K562 (cell line): Measurements from ENCODE around the gene SLC25A26. TPM values are rescaled to one million over a fixed set of nuclear protein-coding genes. Genes with fewer than 3 reads are reported as not detected.

Source experiments
- ATAC-seq: fragments of 200-7000 bp; cut with Tn5 transposase; 3 replicates; pipeline ENCODE4 v1.9.1; 2020; ENCODE audit warnings: moderate library complexity
- BruUV-seq: library from RNA; stranded (reverse); fragments of 400-500 nt; replicated peaks from 2 replicates; lab custom pipeline; 2021; lab: Mats Ljungman, UMichigan
- CTCF ChIA-PET: fragments of 300-600 bp; formaldehyde crosslinking; extraction: SDS; loops from one replicate; lab custom pipeline; 2021; ENCODE audit warnings: low intra/inter-chr PET ratio; lab: Yijun Ruan, JAX
- POLR2A ChIA-PET: fragments of 300-600, 350-650 bp; sonication (Branson Sonifier 250); formaldehyde crosslinking; extraction: SDS; loops from one replicate; lab custom pipeline; 2021; ENCODE audit warnings: antibody characterized with exemption, inconsistent platforms; lab: Yijun Ruan, JAX
- DNase-seq, 4 experiments: peaks; one replicate each; pipeline versions ENCODE4 v3.0.0 to v3.0.0-alpha.2; 2011 to 2018; ENCODE audit warnings: low spot score in 3 of 4, mixed read lengths in 3 of 4; ENCODE audit errors: extremely low read depth in 1 of 4
- FAIRE-seq: peaks from 2 replicates; lab custom pipeline; 2011; peaks lifted over from hg19 to GRCh38; lab: Jason Lieb, UNC
- H2AFZ ChIP-seq: 2 replicates; pipeline ENCODE4 v1.6.0; 2011; ENCODE audit warnings: low read depth, low read length, control low read depth, inconsistent platforms
- H3K27ac ChIP-seq: fragments of 200-600 bp; 3 replicates; pipeline ENCODE4 v1.8.0; 2011; ENCODE audit warnings: low read depth, mild to moderate bottlenecking, control low read depth, inconsistent platforms, low read length, moderate library complexity, mixed read lengths; ENCODE audit errors: extremely low read depth
- H3K27me3 ChIP-seq, 2 experiments: fragments of 300-600 bp in 1 of 2; 2 replicates in 1 of 2; 3 replicates in 1 of 2; pipeline versions ENCODE4 v1.6.0 to v1.8.0; 2011; ENCODE audit warnings: inconsistent platforms in 2 of 2, low read length in 2 of 2, mild to moderate bottlenecking in 1 of 2, mixed read lengths in 1 of 2, moderate library complexity in 1 of 2; ENCODE audit not compliant: control insufficient read depth in 2 of 2, insufficient read depth in 2 of 2
- H3K36me3 ChIP-seq: fragments of 300-600 bp; 3 replicates; pipeline ENCODE4 v1.8.0; 2011; ENCODE audit warnings: mild to moderate bottlenecking, low read length, inconsistent platforms; ENCODE audit not compliant: control insufficient read depth, insufficient read depth
- H3K4me1 ChIP-seq, 2 experiments: fragments of 200-600 bp in 1 of 2; replicated peaks in 1 of 2; 2 replicates in 1 of 2; 3 replicates in 1 of 2; pipeline versions ENCODE4 v1.5.1 to v1.8.0; 2011; ENCODE audit warnings: inconsistent platforms in 2 of 2, low read length in 2 of 2, mild to moderate bottlenecking in 1 of 2, mixed read lengths in 1 of 2, moderate library complexity in 1 of 2; ENCODE audit not compliant: control insufficient read depth in 2 of 2, insufficient read depth in 2 of 2
- H3K4me2 ChIP-seq: 2 replicates; pipeline ENCODE4 v1.6.1; 2011; ENCODE audit warnings: low read length, control low read depth, inconsistent platforms, mixed read lengths; ENCODE audit not compliant: insufficient read depth
- H3K4me3 ChIP-seq: fragments of 200-600 bp; sonication (generic), shearing (Covaris generic); 2 replicates; pipeline ENCODE4 v1.5.1; 2016; ENCODE audit warnings: control low read depth, inconsistent platforms
- H3K79me2 ChIP-seq: fragments of 200-600 bp; 3 replicates; pipeline ENCODE4 v1.8.0; 2011; ENCODE audit warnings: low read length, inconsistent platforms; ENCODE audit not compliant: control insufficient read depth, insufficient read depth
- H3K9ac ChIP-seq, 2 experiments: 2 replicates each; pipeline versions ENCODE4 v1.6.0 to v1.6.1; 2011; ENCODE audit warnings: low read depth in 2 of 2, low read length in 2 of 2, control low read depth in 1 of 2, inconsistent platforms in 1 of 2, mild to moderate bottlenecking in 1 of 2, mixed read lengths in 1 of 2; ENCODE audit not compliant: insufficient read depth in 1 of 2
- H3K9me1 ChIP-seq: one replicate; pipeline ENCODE4 v1.6.0; 2011; ENCODE audit warnings: inconsistent platforms, mild to moderate bottlenecking, low read length, moderate library complexity; ENCODE audit not compliant: control insufficient read depth, insufficient read depth
- H3K9me3 ChIP-seq: replicated peaks from 2 replicates; pipeline ENCODE4 v1.5.1; 2011; ENCODE audit warnings: low read depth, low read length, inconsistent platforms; ENCODE audit not compliant: control insufficient read depth, insufficient read depth
- H4K20me1 ChIP-seq: replicated peaks from 2 replicates; pipeline ENCODE4 v1.6.1; 2011; ENCODE audit warnings: low read length, inconsistent platforms, mixed read lengths; ENCODE audit not compliant: control insufficient read depth, insufficient read depth
- CREB3 ChIP-seq: fragments of 450-650 bp; conservative IDR thresholded peaks from 2 replicates; pipeline ENCODE4 v1.6.1; 2016; ENCODE audit warnings: missing genetic modification characterization, low read depth, mild to moderate bottlenecking, missing compliant biosample characterization, moderate library complexity
- CTCF ChIP-seq, 3 experiments: IDR thresholded peaks in 2 of 3; conservative IDR thresholded peaks in 1 of 3; 2 replicates each; pipeline ENCODE4 v1.5.1; 2011 to 2012; ENCODE audit warnings: low read length in 3 of 3, mild to moderate bottlenecking in 3 of 3, control low read depth in 2 of 3, improper control_type of control experiment in 1 of 3, inconsistent platforms in 1 of 3, low read depth in 1 of 3, mixed read lengths in 1 of 3, moderate library complexity in 1 of 3; ENCODE audit not compliant: insufficient read depth in 2 of 3
- DPF2 ChIP-seq: fragments of 450-650 bp; IDR thresholded peaks from 2 replicates; pipeline ENCODE4 v1.6.1; 2016
- EGR1 ChIP-seq: fragments of 450-650 bp; conservative IDR thresholded peaks from 2 replicates; pipeline ENCODE4 v1.6.1; 2017; ENCODE audit warnings: mild to moderate bottlenecking
- IRF2 ChIP-seq: sonication (generic); formaldehyde crosslinking; IDR thresholded peaks from 2 replicates; pipeline ENCODE4 v1.8.1; 2022; ENCODE audit warnings: mild to moderate bottlenecking, missing genetic modification reagents
- JUND ChIP-seq, 2 experiments: IDR thresholded peaks; 2 replicates in 1 of 2; 3 replicates in 1 of 2; pipeline ENCODE4 v1.6.1; 2011; ENCODE audit warnings: borderline replicate concordance in 2 of 2, low read depth in 2 of 2, low read length in 2 of 2, improper control_type of control experiment in 1 of 2, missing biosample characterization in 1 of 2, missing genetic modification characterization in 1 of 2, missing genetic modification reagents in 1 of 2
- PCBP1 ChIP-seq: fragments of 200-400 bp; formaldehyde crosslinking; IDR thresholded peaks from 2 replicates; pipeline ENCODE4 v1.6.1; 2018; ENCODE audit warnings: mild to moderate bottlenecking, low read depth, low read length; ENCODE audit not compliant: poor library complexity, severe bottlenecking
- THAP7 ChIP-seq: fragments of 250-450 bp; sonication (Bioruptor Pico); IDR thresholded peaks from 2 replicates; pipeline ENCODE4 v1.5.0; 2021
- TOE1 ChIP-seq, 2 experiments: fragments of 450-650 bp in 1 of 2; sonication (generic) in 1 of 2; formaldehyde crosslinking in 1 of 2; IDR thresholded peaks; 2 replicates each; pipeline versions ENCODE4 v1.7.1 to v1.8.0; 2016 to 2022; ENCODE audit warnings: borderline replicate concordance in 2 of 2, mild to moderate bottlenecking in 2 of 2, antibody characterized with exemption in 1 of 2, inconsistent platforms in 1 of 2, low read depth in 1 of 2, missing genetic modification reagents in 1 of 2, moderate library complexity in 1 of 2
- ZNF232 ChIP-seq: sonication (generic); formaldehyde crosslinking; IDR thresholded peaks from 2 replicates; pipeline ENCODE4 v1.8.0; 2022; ENCODE audit warnings: mild to moderate bottlenecking, missing genetic modification reagents
- ZNF263 ChIP-seq: sonication (generic); formaldehyde crosslinking; IDR thresholded peaks from 2 replicates; pipeline ENCODE4 v1.8.0; 2022; ENCODE audit warnings: mild to moderate bottlenecking, missing genetic modification reagents, borderline replicate concordance
- ZNF41 ChIP-seq: fragments of 250-450 bp; sonication (Bioruptor Pico); conservative IDR thresholded peaks from 2 replicates; pipeline ENCODE4 v1.4.0; 2020; ENCODE audit warnings: mild to moderate bottlenecking
- WGBS: fragments of 100-300 bp; shearing (Covaris generic); methylation state at CpG from one replicate; pipeline ENCODE4 v1.1.6; 2016; ENCODE audit warnings: low coverage, mixed read lengths; ENCODE audit not compliant: insufficient coverage; ENCODE audit errors: missing lambda C conversion rate; 5-methylcytosine and 5-hydroxymethylcytosine counted together
- in situ Hi-C: fragments of 300-500 bp; cut with MboI; formaldehyde crosslinking; loops from 4 replicates; pipeline ENCODE4 v1.15.0; 2018; ENCODE audit warnings: inconsistent platforms, mixed read lengths
- intact Hi-C: fragments of 100-400 bp; cut with micrococcal nuclease; formaldehyde crosslinking; loops from 2 replicates; pipeline ENCODE4 v1.14.2; 2022
- polyA plus RNA-seq, 8 experiments: library from polyadenylated mRNA; depleted of rRNA in 4 of 8; stranded (reverse) in 5 of 8; unstranded in 3 of 8; fragments of >200 nt; fragmentation: Nextera tagmentation in 2 of 8; fragmentation: Illumina TruSeq in 1 of 8; extraction: Ambion mirVana in 2 of 8; extraction: Trizol in 1 of 8; gene quantifications; 2 replicates each; pipeline versions ENCODE4 v1.2.1 to v1.2.3, GENCODE V29; 2011 to 2014; ENCODE audit warnings: inconsistent platforms in 1 of 8, missing spikeins in 1 of 8
- total RNA-seq, 7 experiments: library from RNA; depleted of rRNA in 6 of 7; stranded (reverse); fragments of >200 nt in 6 of 7; fragmentation: Illumina TruSeq in 2 of 7; extraction: Trizol in 2 of 7; gene quantifications; 2 replicates each; pipeline versions ENCODE4 v1.2.1 to v1.2.3, GENCODE V29; 2011 to 2021; ENCODE audit warnings: low replicate concordance in 1 of 7

The SLC25A26 gene
- total and polyA plus RNA-seq, 9 of the 15 experiments (the other 6 are each of a cell fraction or from before 2014, with no cell fraction given): 7.2 to 29.1 (median 12.6) TPM

GRCh38 chr3:66383023-66383422, 162.2 kb downstream of the SLC25A26 start:
- Histone ChIP-seq H3K9ac (no peak overlapping the region), H3K9me1 (no peaks in the 10 kb centered on the region), H3K4me2 (no peak overlapping the region), H3K4me1 (no peaks in the 10 kb centered on the region), H3K9me3 (no peaks in the 10 kb centered on the region), H4K20me1 (no peaks in the 10 kb centered on the region), H3K27me3 (no peaks in the 10 kb centered on the region), H3K36me3 (peaks cover 6% of the 10 kb centered on the region; the same call in 1 of the 3 replicates), H3K4me3 (no peak overlapping the region), H3K79me2 (no peaks in the 10 kb centered on the region), H2AFZ (no peak overlapping the region), H3K27ac (no peak overlapping the region)
- DNase-seq: no peak
- intact Hi-C loops: no loop called here
- ChIA-PET CTCF (no interaction called here), POLR2A (no interaction called here)
- ATAC-seq: no peak
- no peak for FAIRE-seq
- in situ Hi-C loops: no loop called here
- BruUV-seq: no TSS peak
- 86% methylated on average over 11 of the region's 18 CpGs for WGBS
- TF ChIP-seq ZNF263 (CRISPR knock-in tag): no peak
- no peak for TF ChIP-seq CTCF (IDR thresholded peaks at IDR 0.05 in 2 of 3, conservative IDR thresholded peaks at IDR 0.05 in 1 of 3; ENCODE audit: insufficient read depth in 2 of 3, low read depth in 1 of 3, low read length in 3 of 3)
- no peak for TF ChIP-seq PCBP1
- TF ChIP-seq ZNF41: no peak
- TF ChIP-seq THAP7 (CRISPR knock-in tag): no peak
- TF ChIP-seq TOE1 (IDR thresholded peaks at IDR 0.05; ENCODE audit: borderline replicate concordance): no peak
- TF ChIP-seq TOE1 (CRISPR knock-in tag; IDR thresholded peaks at IDR 0.05; ENCODE audit: borderline replicate concordance, low read depth): no peak
- no peak for TF ChIP-seq IRF2 (CRISPR knock-in tag)
- no peak for TF ChIP-seq EGR1
- TF ChIP-seq ZNF232 (CRISPR knock-in tag): no peak
- no peak for TF ChIP-seq JUND (IDR thresholded peaks at IDR 0.05; ENCODE audit: borderline replicate concordance, low read depth, low read length)
- TF ChIP-seq JUND (tag; IDR thresholded peaks at IDR 0.05; ENCODE audit: borderline replicate concordance, low read depth, low read length): no peak
- TF ChIP-seq CREB3 (tag): no peak
- no peak for TF ChIP-seq DPF2
